CD4-positive, alpha-beta T cell treated with Interleukin-1 beta for 1 hour (primary cell): ENCODE measurements around the gene SBDS.
"Not testable (repeated sequence)": the region's sequence is repeated elsewhere in the genome, so short reads cannot be mapped to it uniquely, and the experiment has no call there.

Experiments
- DNase-seq, 2 donors: peaks; one replicate each; pipeline ENCODE4 v3.0.0-alpha.2; 2020 to 2022

The SBDS gene

DNA sequence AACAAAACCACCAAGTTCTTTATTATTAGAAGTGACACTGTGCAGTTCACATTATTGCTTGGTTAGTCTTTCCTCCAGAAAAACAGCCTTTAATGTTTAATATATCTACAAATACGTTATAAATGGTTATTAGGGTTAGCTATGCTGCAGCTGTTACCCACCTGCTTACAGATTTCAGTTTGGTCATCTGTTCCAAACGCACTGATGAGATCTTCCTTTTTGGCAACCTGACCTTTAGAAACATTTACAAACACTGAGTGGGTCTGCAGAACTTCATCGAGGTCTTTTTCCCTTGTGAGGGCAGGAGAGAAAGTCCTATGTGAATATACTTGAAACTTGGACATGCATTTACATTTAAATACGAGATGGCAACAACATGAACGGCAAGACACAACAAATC, 1.3 kb downstream of the SBDS start:
- not testable (repeated sequence) for DNase-seq

DNA sequence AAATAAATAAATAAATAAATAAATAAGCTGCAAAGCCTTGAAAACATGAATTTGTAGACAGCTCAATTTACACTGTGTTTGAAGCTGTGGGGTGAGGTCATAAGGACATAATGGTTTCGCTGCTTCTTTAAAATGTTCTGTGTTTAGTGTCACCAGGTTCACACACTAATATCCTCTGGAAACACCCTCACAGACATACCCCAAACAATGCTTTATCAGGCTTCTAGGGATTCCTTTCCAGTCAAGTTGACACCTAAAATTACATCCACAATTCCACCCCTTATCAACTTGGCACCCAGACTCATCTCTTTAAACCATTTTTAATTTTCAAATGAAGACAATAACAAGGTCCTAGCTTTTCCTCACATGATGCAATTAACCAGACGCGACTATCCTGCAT, 5.8 kb downstream of the SBDS start:
- not testable (repeated sequence) for DNase-seq

DNA sequence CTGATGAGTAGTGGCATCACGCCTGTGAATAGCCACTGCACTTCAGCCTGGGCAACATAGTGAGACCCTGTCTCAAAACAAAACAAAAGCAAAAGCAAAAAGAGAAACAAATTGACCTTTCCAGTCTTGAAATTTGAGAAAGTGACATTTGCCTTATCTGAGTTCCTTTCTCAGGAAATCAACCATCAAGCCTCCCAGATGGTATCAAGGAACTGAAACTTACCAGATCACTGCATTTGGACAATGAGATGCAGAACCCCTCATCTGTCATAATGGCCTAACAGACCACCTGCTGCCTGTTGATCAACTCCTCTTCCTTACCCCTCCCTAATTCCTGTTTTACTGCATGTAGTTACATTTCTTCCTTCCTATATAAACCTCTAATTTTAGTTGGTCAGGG, 15.1 kb downstream of the SBDS start:
- not testable (repeated sequence) for DNase-seq

GRCh38 chr7:66979013-66979412, 16.4 kb downstream of the SBDS start:
- not testable (repeated sequence) for DNase-seq

- not testable (repeated sequence) for DNase-seq
Observed at GRCh38 chr7:66978312-66978711, 17.1 kb downstream of the SBDS start.

GRCh38 chr7:66974986-66975590, 20.3 kb downstream of the SBDS start:
- DNase-seq = no peak

GRCh38 chr7:66970310-66970709, 25.1 kb downstream of the SBDS start:
- DNase-seq = no peak

- DNase-seq = not testable (repeated sequence)
Observed at GRCh38 chr7:66969001-66969400, 26.4 kb downstream of the SBDS start.

DNA sequence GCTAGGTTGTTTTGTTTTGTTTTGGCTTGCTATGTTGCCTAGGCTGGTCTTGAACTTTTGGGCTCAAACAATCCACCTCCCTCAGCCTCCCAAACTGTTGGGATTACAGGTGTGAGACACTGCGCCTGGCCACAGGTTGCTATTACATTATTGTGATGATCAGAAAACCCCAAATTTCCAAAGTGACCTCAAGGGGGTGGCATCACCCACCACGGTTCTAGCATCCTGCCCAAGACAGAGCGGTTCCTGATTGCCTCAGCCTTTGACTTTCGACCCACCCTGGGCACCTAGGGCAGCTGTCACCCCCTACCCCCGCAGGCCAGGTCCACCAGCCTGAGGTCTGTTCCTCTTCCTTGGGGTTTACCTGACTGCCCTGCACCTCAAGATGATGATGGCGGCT, 28.4 kb downstream of the SBDS start:
- DNase-seq = no peak

DNA sequence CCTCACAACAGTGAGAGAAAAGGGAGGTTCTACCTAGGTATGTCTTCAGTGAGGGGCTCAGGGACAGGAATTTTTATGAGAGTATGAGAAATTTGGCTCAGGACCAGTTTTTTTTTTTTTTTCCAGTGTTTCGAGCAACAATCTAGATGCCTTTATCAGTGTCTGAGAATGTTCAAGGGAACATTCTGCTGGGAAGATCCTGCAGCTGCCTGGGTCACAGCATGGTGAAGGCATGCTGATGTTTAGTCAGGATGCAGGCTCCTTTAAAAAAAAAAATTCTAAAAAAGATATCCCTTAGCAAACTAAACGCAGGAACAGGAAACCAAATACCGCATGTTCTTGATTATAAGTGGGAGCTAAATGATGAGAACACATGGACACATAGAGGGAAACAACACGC, 31.0 kb downstream of the SBDS start:
- DNase-seq = no peak

DNA sequence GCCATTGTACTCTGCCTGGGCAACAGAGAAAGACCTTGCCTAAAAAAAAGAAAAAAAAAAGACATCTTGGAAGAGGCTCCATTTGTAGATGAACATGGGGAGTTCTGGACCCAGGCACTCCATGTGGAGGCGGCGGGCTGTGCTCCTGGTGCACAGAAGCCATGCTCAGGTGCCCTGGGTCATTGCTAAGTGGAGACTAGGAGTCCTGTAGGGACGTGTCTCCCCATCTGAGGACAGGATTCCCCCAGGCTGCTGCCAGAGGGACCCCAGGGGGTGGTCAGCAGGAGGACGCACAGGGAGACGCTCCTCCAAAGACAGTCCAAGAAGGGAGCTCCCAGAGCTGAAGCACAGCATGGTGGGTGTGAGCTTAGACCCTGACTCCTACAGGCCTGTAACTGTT, 34.3 kb downstream of the SBDS start:
- DNase-seq = no peak

DNA sequence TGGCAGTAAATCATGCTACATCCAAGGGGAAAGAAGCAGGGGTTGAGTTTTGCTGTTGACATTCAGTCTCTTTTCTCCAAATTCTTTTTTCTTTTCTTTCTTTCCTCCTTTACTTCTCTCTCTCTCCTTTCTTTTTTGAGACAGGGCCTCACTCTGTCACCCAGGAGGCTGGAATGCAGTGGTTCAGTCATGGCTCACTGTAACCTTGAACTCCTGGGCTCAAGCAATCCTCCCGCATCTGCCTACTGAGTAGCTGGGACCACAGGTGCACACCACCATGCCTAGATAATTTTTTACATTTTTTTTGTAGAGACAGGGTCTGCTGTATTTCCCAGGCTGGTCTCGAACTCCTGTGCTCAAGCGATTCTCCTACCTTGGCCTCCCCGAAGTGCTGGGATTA, 35.2 kb downstream of the SBDS start:
- DNase-seq = no peak

DNA sequence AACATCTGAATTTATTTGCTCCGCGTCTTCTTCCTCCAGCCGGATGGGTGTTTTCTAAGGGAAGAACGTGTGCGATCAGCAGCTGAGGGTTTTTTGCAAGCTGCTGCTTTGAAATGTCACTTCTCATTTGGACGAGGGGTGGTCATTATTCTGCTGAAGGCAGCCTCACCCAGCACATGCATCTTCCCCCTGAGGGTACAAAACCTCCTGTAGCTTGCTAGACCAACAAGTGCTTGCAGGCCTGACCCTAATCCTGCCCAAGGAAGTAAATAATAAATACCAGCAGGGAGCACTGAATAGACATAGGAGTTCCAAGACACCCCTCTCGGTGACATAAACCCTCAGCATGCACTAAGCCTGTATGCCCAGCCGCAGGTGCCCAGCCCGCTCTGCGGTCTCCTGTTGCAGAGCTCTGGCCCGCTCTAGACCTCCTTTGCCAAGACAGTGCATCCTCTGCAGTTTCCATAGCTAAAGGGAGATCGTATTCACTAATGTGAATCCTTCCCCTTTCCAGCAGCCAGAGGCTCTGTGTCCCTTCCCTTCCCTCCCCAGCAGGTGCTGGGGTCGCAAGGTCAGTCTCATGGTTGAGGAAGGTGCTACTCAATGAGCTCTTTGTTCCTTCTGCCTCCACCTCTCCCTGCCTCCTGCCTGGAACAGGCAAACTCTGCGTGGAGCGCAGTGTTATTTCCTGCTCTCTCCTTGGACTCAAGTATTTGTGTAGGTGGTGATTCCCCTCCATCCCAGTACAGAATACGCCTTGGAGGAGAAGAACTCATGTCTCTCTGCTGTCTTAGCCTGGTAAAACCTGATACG, 36.6 kb downstream of the SBDS start:
- no peak for DNase-seq

- DNase-seq = no peak
Observed at GRCh38 chr7:66957595-66958290, 37.6 kb downstream of the SBDS start.

GRCh38 chr7:66953044-66953427, 42.4 kb downstream of the SBDS start:
- no peak for DNase-seq

- DNase-seq = no peak
Observed at GRCh38 chr7:66952343-66953043, 42.9 kb downstream of the SBDS start.

DNA sequence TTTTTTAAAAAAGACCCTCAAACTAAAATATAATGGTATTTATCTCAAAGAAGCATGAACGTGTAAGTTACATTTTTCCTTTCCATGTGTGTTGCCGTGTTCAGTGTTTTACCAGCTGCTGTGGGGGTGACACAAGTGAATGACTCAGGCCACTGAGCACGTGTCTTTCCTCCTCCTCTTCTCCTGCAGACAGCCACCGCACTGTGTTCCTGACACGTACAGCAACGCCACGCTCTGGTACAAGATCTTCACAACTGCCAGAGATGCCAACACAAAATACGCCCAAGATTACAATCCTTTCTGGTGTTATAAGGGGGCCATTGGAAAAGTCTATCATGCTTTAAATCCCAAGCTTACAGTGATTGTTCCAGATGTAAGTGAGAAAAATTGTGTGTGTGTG, 44.6 kb downstream of the SBDS start:
- DNase-seq = no peak

- no peak for DNase-seq
Observed at GRCh38 chr7:66950311-66950710, 45.1 kb downstream of the SBDS start.

DNA sequence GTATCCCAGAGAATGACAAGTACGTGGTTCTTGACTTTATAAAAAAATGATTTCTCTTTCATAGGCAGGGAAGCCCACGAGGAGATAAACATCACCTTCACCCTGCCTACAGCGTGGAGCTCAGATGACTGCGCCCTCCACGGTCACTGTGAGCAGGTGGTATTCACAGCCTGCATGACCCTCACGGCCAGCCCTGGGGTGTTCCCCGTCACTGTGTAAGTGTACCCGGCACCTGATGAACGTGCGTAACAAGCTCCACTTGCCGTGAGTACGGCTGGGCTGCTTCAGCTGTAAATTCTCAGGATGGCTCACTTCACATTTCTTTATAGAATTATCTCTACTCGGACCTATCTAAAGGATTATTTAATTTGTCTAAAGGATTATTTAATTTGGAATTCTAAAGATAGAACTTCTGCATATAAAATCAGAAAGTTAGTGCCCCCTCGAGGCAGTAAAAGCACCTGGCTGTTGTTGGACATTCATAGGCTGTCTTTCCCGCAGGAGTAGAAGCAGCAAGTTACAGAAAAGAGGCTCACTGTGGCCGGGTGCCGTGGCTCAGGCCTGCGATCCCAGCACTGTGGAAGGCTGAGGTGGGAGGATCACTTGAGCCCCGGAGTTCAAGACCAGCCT, 46.8 kb downstream of the SBDS start:
- no peak for DNase-seq

DNA sequence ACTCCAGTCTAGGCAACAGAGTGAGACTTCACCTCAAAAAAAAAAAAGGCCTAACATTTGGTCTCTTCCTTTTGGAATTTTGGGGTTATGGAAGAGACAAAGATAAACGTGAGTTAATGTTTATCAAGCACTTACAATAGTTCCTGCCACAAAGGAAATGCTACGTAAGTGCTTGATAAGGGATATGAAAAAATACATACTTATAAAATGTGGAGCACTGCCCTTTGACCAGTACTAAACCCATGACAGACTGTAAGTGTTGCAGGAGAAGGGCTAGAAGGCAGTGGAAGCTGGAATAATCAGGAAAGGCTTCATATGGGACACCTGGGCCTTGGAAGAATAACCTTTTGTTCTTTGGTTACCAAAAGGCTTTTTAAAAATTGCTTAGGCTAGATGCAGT, 48.8 kb downstream of the SBDS start:
- no peak for DNase-seq

DNA sequence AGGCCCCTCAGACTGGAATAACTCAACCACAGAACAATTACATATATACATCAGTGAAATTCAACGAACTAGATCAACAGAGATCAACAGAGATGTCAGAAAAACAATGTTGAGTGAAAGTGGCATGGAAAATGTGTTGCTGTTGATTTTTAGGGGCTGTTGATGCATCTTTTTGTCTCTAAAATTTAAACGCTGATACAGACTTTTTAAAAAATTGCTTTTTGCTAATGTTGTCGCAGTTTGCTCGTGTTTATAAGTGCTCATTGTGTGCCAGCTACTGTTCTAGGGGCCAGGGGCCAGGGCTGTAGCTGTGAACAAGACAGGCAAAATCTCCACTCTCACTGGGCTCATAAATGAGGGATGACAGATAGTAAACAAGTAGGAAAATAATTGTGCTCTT, 56.1 kb downstream of the SBDS start:
- no peak for DNase-seq

DNA sequence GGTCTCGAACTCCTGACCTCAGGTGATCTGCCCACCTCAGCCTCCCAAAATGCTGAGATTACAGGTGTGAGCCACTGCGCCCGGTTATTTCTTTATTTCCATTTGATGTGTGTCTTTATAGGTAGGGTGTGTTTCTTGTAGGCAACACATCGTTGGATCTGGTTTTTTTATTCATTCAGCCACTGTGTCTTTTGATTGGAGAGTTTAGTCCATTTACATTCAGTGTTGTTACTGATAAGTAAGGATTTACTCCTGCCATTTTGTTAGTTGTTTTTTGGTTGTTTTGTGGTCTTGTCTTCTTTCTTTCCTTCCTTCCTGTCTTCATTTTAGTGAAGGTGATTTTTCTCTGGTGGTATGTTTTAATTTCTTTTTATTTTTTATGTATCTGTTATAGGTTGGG, 57.4 kb downstream of the SBDS start:
- DNase-seq = no peak
